ENCODE results near the gene TMEM170A. TPM values are rescaled to one million over a fixed set of nuclear protein-coding genes. Genes with fewer than 3 reads are reported as not detected.

TMEM170A gene
- total and polyA plus RNA-seq, 2 of the 13 experiments (the other 11 are each of a cell fraction or from before 2014, with no cell fraction given), result 35.7 to 39.7 TPM

GRCh38 chr16:75406943-75407342, 57.5 kb downstream of the TMEM170A start:
- in situ Hi-C loops (cut with HindIII; ENCODE audit: extremely low pct_ligation_motif_present, low pct_unique_long_range_greater_than_20kb), result no loop called here
- ATAC-seq (no peak; the same call in 2 of the 3 replicates), FAIRE-seq (peak; percentile 44), DNase-seq (ENCODE audit: low spot score) (no peak)
- ChIA-PET POLR2A (no interaction called here), CTCF (ENCODE audit: low intra/inter-chr PET ratio, low total read pairs) (no interaction called here)
- Histone ChIP-seq H2AFZ (ENCODE audit: low read length) (no peak overlapping the region), H3K4me3 (replicated peaks in 1 of 3; ENCODE audit: insufficient read depth in 1 of 3, low read depth in 2 of 3, low read length in 3 of 3) (no peak overlapping the region), H3K27me3 (ENCODE audit: control insufficient read depth in 1 of 2, insufficient read depth in 2 of 2, low read length in 2 of 2) (no peaks in the 10 kb centered on the region), H3K4me1 (ENCODE audit: insufficient read depth, low read length) (peaks cover 14% of the 10 kb centered on the region), H4K20me1 (ENCODE audit: insufficient read depth, low read length) (no peaks in the 10 kb centered on the region), H3K36me3 (replicated peaks in 1 of 2; ENCODE audit: control insufficient read depth in 1 of 2, insufficient read depth in 2 of 2, low read length in 2 of 2) (peaks cover 25 to 46% of the 10 kb centered on the region in 2 experiments), H3K79me2 (ENCODE audit: insufficient read depth, low read length) (no peaks in the 10 kb centered on the region), H3K9me3 (ENCODE audit: low read length) (no peaks in the 10 kb centered on the region), H3K27ac (ENCODE audit: extremely low read length, insufficient read depth, low read length) (no peak overlapping the region), H3K9ac (ENCODE audit: insufficient read depth, low read depth, low read length) (no peak overlapping the region), H3K4me2 (ENCODE audit: low read depth, low read length) (no peak overlapping the region)
- BruUV-seq (replicated peaks), result no TSS peak
- intact Hi-C loops (cut with micrococcal nuclease; ENCODE audit: unreplicated experiment), result no loop called here
- 68% methylated on average over 4 of the region's 4 CpGs for WGBS (ENCODE audit: low lambda C conversion rate)
- TF ChIP-seq RARA (CRISPR knock-in tag; IDR thresholded peaks at IDR 0.05) (peak; percentile 67), MIXL1 (CRISPR knock-in tag; IDR thresholded peaks at IDR 0.05) (peak; percentile 72; the same call in 1 of the 2 replicates), ONECUT2 (CRISPR knock-in tag; IDR thresholded peaks at IDR 0.05) (peak; percentile 53; the same call in 1 of the 2 replicates), HDAC2 (CRISPR knock-in tag; IDR thresholded peaks at IDR 0.05) (0 out of 2 replicates have a peak, but pooled peaks have one; percentile 60), STAG1 (CRISPR knock-in tag; IDR thresholded peaks at IDR 0.05) (0 out of 2 replicates have a peak, but pooled peaks have one; percentile 5), CEBPB (IDR thresholded peaks at IDR 0.05; ENCODE audit: borderline replicate concordance, low read depth, low read length) (peak; percentile 95), ZNF512 (CRISPR knock-in tag; IDR thresholded peaks at IDR 0.05) (0 out of 2 replicates have a peak, but pooled peaks have one; percentile 36), ZNF331 (CRISPR knock-in tag; IDR thresholded peaks at IDR 0.05) (peak; percentile 49; the same call in 1 of the 2 replicates), NR2C2 (CRISPR knock-in tag; IDR thresholded peaks at IDR 0.05; ENCODE audit: borderline replicate concordance) (0 out of 2 replicates have a peak, but pooled peaks have one; percentile 37), ZMYM4 (CRISPR knock-in tag; IDR thresholded peaks at IDR 0.05) (peak; percentile 67), PPARG (CRISPR knock-in tag; conservative IDR thresholded peaks at IDR 0.05) (0 out of 2 replicates have a peak, but pooled peaks have one; percentile 25), MAZ (IDR thresholded peaks at IDR 0.05; ENCODE audit: borderline replicate concordance, low read depth, low read length) (no peak), MAZ (CRISPR knock-in tag; IDR thresholded peaks at IDR 0.05; ENCODE audit: low read depth) (no peak), THAP11 (CRISPR knock-in tag; IDR thresholded peaks at IDR 0.05) (peak; percentile 33; the same call in 1 of the 2 replicates), RBAK (CRISPR knock-in tag; IDR thresholded peaks at IDR 0.05) (no peak), NCOA2 (CRISPR knock-in tag; IDR thresholded peaks at IDR 0.05) (peak; percentile 48; the same call in 1 of the 2 replicates), ZBTB49 (CRISPR knock-in tag; IDR thresholded peaks at IDR 0.05; ENCODE audit: borderline replicate concordance) (no peak), ZMYM2 (CRISPR knock-in tag; IDR thresholded peaks at IDR 0.05) (peak; percentile 75), ARID5B (CRISPR knock-in tag; IDR thresholded peaks at IDR 0.05) (peak; percentile 40; the same call in 1 of the 2 replicates)
